Islet precursor cell (in vitro differentiated cells): Measurements from ENCODE around the gene SYT15.
A peak's percentile ranks its signal among the peaks of the same experiment; 100 is the strongest.
"Not testable (repeated sequence)": the region's sequence is repeated elsewhere in the genome, so short reads cannot be mapped to it uniquely, and the experiment has no call there.

Experiments
- DNase-seq: peaks from one replicate; pipeline ENCODE4 v3.0.0-alpha.2; 2018

Gene SYT15

DNA sequence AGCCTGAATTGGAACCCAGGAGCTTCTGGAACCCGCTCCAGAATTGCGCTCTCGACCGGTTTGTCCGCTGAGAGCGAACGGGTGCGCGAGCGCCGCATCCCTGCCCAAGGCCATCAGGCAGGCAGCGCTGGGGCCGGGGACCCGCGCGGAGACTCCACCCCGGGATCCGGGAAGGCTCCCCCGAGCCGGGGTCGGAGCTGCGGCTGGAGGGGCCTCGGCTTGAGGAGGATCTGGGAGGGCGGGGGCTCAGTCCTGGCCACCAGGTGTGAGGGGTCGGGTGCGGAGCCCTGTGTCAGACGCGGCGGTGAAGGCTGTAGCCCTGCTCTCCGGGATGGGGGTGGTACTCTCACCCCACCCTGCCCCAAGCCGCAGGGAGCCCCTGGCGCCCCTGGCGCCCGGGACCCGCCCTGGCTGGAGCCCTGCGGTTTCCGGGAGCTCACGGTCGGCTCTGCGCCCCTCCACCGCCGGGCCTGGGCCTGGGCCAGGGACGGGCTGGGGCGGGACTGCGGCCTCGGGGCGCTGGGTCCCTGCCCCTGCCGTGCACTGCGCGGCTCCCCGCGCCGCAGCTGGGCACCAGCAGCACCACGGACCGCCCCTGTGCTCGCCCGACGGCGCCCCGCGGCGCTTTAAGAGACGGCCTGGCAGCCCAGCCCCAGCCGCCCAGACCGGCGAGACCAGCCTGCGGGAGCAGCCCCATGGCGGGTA lies at the start of gene SYT15:
Gene SYT15 (plus strand): TSS at position 655 of the 705 bp plus-strand sequence. CDS start 41 bp downstream, at position 696.
- DNase-seq = peak; percentile 13

DNA sequence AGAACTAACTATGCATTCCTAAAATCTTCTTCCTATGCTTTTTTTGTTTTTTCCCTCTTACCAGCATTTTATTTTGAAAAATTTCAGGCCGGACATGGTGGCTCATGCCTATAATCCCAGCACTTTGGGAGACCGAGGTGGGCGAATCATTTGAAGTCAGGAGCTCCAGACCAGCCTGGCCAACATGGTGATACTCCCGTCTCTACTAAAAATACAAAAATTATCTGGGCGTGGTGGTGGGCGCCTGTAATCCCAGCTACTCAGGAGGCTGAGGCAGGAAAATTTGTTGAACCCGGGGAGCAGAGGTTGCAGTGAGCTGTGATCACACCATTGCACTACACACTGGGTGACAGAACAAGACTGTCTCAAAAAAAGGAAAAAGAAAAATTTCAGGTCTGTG lies 49.2 kb upstream of the SYT15 start:
- DNase-seq = not testable (repeated sequence)

DNA sequence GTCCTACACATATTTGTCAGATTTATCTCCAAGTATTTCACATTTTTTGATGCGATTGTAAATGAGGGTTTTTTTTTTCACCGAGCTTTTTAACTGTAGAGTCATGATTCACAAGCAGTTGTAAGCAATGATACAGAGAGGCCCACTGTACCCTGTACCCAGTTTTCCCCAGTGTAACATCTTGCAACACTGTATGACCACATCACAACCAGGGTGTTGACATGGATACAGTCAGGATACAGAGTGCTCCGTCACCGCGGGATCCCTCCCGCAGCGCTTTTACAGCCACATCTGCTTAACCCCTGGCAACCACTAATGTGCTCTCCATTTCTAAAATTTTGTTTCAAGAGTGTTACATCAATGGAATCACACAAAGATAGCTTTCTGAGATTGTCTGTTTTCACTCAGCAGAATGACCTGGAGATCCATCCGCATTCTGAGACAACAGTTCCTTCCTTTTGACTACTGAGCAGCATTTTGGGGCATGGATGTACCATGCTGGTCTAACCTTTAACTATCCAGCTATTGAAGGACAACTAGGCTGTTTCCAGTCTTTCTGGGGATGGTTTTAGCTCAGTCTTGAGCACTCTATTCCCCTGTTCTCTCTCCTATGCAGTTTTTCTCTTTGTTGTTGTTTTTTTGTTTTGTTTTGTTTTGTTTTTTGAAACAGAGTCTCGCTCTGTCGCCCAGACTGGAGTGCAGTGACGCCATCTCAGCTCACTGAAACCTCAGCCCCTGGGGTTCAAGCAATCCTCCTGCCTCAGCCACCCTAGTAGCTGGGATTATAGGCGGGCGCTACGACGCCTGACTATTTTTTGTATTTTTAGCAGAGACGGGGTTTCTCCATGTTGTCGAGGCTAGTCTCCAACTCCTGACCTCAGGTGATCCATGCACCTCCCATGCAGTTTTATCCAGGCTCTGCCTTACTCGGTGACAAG lies 48.4 kb upstream of the SYT15 start:
- no peak for DNase-seq

DNA sequence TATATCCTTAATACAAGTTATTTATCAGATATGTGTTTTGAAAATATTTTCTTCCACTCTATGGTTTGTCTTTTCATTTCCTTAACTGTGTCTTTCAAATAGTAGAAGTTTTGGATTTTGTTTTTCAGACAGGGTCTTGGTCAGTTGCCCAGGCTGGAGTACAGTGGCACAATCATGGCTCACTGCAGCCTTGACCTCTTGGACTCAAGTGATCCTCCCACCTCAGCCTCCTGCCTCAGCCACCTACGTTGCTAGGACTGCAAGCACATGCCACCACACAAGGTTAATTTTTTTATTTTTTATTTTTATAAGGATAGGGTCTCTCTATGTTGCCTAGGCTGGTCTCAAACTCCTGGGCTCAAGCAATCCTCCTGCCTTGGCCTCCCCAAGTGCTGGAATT lies 46.7 kb upstream of the SYT15 start:
- not testable (repeated sequence) for DNase-seq

DNA sequence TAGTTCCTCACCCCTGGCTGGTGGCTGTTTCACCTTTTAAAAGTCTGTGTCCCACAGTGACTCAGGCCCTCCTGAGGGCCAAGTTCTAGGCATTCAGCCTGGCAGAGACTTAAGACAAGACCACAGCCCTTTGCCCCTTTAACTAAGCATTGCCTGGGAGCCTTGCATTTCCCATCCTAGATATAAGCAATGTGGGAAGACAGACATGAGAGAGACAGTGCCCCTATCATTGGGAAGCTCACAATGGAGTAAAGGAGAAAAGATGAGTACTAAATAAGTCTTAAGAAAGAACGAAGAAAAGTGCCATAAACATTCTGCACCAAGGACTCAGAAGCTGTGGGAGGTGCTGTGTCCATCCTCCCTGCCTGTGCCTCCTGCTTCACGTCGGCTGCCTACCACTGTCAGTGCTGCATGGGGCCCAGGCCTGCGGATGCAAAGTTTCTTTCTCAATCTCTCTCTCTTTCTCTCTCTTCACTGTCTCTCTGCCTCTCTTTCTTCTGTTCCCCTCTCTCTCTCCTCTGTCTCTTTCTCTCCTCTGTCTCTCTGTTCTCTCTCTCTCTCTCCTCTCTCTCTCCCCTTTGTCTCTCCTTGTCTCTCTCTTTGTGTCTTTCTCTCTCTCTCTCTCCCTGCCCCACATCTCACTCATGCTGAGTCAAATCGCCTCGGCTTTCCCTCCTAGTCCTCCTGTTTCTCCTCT lies 44.0 kb upstream of the SYT15 start:
- DNase-seq = no peak

DNA sequence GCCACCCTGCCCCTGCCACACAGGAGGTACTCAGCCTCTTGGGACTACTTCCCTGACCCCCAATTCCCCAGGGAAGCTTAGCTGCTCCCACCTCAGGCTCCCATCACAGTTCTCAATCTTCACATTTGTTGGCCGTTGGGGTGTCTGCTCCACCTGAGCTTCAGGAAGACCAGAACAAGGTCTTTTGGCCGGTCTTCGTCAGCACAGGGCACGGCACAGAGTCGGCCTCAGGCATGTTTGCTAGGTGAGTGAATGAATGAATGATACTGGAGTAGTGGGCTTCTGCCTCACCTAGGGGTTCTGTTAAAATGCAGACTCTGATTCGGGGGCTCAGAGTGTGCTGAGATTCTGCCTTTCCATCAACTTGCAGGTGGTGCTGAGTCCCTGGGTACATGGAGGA lies 42.8 kb upstream of the SYT15 start:
- DNase-seq = no peak

DNA sequence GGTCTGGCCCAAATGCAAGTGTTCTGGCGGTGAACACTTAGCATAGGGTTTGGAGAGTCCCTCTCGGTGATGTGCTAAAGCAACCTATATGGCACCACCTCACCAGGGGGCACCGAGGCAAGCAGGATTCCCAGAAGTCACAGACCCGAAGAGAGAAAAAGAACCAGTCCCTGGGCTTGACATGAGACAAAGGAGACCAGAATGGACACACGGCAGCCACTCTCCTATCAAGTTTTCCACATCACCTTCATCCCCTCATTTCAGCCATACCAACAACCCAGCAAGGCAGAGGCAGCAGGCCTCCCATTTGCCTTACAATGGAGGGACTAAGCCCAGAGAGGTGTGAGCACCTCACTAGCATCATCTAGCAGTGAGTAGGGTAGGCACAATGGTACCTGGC lies 42.1 kb upstream of the SYT15 start:
- no peak for DNase-seq

DNA sequence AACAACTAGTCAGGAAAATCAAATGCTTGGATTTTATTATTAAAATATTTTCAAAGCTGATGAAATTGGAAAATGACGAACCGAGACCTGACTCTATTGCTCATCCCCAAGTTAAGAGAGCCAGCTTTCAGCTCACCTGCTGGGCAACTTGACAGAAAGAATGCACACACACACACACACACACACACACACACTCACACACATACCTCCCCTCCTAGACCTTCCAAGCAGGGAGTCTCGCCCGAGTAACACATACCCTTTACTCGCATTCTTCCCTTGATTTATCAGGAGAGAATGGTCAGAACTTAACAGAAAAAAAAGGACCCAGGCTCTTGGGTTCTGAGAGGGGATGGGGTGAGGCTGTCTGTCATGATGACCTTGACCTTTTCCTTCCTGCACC lies 41.6 kb upstream of the SYT15 start:
- peak; percentile 74 for DNase-seq

DNA sequence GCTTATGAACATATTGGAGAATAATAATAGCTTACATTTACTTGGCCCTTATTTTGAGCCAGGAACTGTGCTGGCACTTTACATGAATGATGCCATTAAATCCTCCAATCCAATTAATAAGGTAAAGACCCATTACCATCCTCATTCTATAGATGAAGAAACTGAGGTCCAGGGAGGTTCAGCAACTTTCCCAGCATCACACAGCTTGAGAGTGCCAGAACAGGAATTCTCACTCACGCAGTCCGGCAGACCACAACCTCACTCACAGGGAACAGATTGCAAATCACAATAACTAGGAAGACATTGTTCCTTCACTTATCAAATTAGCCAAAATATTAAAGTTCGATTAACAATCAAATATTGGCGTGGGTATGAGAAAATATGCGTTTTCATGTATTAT lies 40.8 kb upstream of the SYT15 start:
- no peak for DNase-seq

DNA sequence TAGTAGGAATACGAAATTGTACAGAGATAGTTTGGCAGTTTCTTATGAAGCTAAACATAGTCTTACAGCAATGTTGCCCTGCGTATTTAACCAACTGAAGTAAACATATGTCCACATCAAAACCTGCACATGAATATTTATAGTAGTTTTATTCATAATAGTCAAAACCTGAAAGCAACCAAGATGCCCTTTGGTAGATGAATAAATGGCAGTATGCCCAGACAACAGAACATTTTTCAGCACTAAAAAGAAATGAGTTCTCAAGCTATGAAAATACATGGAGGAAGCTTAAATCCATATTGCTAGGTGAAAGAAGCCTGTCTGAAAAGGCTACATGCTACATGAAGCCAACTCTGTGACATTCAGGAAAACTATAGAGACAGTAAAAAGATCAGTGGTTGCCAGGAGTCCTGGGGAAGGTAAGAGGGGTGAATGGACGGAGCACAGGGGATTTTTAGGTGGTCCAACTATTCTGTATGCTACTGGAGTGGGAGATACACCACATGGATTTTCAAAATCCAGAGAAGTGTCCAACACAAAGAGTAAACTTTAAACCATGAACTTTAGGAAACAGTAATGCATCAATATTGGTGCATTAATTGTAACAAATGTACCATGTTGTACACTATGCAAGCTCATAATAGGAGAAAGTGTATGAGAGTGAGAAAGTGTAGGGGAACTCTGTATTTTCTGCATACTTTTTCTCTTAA lies 40.1 kb upstream of the SYT15 start:
- DNase-seq = no peak

DNA sequence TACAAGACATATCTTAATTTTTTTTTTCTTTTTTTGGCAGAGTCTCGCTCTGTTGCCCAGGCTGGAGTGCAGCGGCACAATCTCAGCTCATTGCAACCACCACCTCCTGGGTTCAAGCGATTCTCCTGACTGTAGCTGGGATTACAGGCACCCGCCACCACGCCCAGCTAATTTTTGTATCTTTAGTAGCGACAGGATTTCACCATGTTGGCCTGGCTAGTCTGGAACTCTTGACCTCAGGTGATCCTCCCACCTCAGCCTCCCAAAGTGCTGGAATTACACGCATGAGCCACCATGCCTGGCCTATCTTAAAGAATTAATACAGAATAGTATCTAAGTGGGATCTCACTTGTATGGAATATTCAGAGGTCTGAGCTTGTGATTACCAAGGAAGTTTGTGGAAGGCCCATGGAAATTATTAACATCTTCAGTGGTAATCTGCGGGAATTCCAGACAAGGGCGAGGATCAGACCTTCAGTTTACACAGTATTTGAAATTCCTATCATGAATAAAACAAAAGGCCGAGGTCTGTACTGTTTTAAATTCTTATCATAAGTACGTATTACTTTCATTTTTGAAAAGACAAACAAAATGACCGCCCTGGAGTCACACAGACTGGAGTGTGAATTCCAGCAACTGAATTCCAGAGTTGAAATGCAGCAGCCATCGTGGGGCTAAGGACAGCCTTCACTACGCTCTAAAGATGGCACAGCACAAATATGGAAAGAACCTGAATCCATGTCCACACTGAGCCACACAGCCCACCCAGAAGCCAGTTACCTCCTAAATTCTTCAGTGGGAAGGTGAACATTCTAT lies 39.1 kb upstream of the SYT15 start:
- DNase-seq = no peak

DNA sequence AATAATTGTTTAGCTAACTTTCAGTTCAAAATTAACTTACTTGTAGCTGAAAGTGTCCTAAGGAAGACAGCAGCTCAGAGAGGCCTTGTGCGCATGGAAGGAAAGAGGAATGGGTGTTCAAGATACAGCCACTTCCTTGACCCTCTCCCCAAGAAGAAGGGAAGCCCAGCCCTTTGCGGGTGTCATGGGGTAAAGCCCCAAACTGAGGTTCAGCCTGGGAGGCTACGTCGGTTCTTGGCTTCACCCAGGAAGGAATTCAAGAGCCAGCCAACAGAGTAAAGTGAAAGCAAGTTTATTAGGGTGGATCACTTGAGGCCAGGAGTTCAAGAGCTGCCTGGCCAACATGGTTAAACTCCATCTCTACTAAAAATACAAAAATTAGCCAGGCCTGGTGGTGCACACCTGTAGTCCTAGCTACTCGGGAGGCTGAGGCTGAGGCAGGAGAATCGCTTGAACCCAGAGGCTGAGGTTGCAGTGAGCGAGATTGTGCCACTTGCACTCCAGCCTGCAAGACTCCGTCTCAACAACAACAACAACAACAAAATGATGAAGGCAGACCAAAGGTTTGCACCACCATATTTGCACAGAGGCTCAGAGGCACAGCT lies 38.4 kb upstream of the SYT15 start:
- DNase-seq = no peak

DNA sequence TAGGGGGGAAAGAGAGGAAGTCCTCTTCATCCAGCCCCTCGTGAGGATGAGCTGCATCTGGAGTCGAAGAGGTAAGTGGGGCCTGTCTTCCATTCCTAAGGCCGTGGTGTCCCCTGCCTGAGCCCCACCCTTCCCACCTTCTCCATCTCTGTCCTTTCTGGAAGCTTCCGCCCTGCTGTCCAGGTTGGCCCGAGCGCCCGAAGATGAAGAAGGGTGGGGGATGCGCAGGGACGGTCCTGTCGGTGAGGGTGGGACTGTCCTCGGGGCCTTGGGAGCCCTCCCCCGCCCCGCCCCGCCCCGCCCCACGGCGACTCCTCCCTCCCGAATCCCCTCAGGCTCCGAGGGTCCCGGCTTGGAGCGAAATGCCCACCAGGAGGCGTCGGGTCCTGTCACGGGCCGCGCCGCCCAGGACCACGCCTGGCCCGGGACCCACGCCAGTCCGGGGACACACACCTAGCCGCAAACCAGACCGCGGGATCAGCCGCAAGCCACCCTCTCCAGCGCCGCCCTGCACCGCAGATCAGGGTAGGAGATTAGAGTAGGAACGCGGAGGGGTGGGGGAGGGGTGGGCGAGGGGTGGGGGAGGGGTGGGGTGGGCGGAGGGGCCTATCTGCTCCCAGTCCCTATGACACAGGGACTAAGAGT lies 37.8 kb upstream of the SYT15 start:
- DNase-seq = peak; percentile 87

DNA sequence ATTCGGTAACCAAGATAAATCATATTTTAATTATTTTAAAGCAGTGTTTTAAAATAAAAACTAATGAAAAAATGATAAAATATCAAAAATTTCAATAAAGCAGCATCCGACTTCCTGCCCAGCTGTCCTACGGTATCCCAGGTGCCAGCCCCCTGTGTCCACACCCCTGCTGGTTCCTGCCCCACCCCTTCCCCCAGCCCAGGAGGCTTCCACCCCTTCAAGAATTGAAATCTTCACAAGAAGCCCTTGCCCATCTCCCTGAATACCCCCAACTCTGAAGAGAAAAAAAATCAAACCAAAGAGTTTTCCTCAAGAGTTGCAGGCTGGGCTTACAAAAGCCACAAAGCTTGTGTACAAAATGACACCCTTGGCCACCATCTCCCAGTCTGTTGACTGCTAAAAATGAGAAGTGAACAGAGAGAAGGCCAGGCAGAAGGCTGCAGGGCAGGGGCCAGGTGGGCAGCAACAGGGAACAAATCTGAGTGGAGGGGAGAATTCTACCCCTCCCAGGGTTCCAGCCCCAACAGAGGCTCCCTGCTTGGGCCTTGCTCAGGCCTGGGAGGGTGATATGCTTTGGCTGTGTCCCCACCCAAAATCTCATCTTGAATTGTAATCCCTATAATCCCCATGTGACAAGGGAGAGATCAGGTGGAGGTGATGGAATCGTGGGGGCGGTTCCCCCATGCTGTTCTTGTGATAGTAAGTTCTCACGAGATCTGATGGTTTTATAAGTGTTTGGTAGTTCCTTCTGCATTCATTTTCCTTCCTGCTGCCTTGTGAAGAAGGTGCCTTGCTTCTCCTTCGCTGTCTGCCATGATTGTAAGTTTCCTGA lies 37.0 kb upstream of the SYT15 start:
- DNase-seq = no peak

DNA sequence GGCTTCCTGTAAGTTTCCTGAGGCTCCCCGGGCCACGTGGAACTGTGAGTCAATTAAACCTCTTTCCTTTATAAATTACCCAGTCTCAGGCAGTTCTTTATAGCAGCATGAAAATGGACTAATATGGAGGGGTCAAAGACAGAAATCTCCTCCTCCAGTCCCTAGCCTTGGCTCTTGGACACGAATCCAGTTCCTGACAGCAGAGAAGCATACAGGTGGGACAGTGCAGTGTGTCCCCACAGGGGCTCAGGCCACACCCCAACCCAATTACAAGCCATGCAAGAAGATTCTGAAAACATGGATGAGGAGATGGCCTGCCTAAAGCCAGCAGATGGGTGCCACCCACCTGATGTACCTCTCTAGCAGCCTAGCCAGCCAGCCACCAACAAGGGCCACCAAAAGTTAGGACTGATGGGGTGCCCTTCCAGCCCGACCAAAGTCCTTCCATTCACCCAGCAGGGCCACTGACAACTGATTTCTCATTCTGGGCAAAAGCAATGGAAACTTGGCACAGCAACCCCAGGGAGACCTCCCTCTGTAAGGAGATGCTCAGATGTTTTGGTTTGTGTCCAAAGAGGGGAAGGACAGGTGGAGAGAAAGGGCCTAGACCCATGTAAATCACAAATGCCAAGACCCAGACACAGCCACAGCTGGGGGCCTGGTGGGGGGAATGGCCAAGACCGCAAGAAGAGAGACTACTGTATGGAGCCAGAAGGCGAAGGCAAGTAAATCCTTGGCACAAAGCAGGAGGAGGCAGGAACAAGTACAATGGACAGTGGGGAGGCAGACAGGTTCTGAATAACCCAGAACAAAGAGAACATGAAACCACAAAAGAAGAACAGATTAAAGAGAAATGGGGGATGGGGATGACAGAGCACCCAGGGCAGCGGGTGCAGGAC lies 36.1 kb upstream of the SYT15 start:
- no peak for DNase-seq

DNA sequence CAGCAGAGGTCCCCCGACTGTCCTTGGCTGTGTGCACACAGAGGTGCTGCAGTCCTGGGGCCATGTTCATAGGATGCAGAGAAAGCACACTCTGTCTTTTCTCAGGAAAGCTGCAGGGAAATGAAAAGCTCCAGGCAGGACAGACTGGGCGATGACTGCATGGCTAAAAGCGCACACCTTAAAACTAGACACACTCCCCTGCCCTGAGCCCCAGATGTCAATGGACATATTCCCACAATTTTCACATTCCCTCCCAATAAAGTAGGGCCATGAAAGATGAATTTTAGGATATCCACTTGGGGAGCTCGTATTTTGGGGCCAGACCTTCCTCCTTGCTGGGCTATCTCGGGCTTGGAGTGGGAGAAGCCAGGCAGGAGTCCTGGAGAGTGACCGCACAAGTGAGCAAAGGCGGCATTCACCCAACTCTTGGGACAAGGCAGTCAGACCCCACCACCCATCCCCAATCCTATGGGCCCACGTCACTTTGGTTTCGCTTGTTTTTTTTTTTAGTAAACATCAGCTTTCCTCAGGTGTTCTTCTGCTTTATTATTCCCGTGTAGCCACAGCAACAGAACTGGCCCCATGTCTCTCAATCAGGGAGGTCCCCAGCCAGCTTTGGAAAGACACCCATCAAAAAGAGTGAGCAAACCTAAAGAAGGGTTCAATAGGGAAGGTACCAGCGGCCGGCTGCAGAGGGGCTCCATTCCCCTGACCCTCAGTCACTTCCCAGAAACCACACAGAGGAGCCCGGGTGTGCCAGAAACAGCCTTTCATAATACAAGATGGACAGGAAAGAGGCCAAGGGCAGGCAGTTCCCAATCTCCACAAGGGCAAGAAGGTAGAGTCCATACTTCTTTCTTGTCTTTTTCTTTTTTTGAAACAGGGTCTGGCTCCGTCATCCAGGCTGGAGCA lies 35.2 kb upstream of the SYT15 start:
- DNase-seq = no peak

DNA sequence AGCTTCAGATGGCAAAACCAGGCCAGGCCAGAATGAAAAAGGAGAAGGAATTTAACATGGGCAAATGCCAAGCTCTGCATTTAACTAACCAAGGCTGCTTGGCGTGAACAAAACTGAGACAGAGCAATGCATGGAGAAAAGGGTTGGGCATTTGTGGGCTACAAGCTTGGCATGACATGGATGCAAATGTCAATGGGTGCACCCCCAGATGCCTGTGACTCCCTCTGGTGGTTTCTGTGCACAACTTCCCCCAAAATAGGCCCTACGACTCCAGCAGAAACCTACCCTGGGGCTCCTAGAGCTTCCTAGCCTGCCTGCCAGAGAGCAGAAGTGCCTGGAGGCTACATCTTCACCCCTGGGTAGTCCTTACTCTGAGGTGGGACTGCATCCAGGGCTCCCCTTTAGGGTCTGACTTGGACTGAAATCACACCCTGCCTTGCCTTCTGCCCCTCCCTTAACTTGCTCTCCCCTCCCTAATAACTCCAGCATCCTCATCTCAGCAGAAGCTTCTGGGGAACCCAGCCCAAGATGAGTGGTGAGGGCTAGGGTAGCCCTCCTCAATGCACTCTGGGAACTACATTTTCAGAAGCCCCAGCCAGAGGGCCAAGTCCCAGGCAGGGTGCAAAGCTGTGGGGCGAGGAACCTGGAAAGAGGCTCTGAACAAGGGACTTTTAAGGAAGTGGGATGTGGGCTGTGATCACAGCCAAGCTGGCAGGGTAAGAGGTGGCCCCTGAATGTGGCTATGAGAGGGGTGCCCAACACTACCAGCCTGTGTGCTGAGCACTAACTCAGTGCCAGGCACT lies 33.7 kb upstream of the SYT15 start:
- DNase-seq = peak; percentile 65
